SK-N-SH (cell line): ENCODE measurements around the gene MBD6. TPM values are rescaled to one million over a fixed set of nuclear protein-coding genes. Genes with fewer than 3 reads are reported as not detected.

Source experiments
- CTCF ChIA-PET: fragments of 300-600, 350-600 bp; formaldehyde crosslinking; extraction: SDS; loops from one replicate; lab custom pipeline; 2021; lab: Yijun Ruan, JAX
- POLR2A ChIA-PET: fragments of 350-600 bp; sonication (Branson Sonifier 250); formaldehyde crosslinking; extraction: SDS; loops from one replicate; lab custom pipeline; 2020; ENCODE audit warnings: antibody characterized with exemption, inconsistent platforms; lab: Yijun Ruan, JAX
- DNase-seq: peaks from one replicate; pipeline ENCODE4 v3.0.0; 2012
- H2AFZ ChIP-seq: fragments of 200-600 bp; sonication (generic); 2 replicates; pipeline ENCODE4 v1.8.1; 2016; ENCODE audit warnings: antibody characterized with exemption, mild to moderate bottlenecking, low read depth
- H3F3A ChIP-seq: fragments of 200-600 bp; sonication (generic); replicated peaks from 2 replicates; pipeline ENCODE3; 2016; ENCODE audit warnings: antibody characterized with exemption, mild to moderate bottlenecking; ENCODE audit not compliant: insufficient read depth
- H3K27ac ChIP-seq, 2 experiments: fragments of 200-500 bp in 1 of 2; fragments of 200-600 bp in 1 of 2; sonication (Bioruptor generic) in 1 of 2; sonication (generic), shearing (Covaris generic) in 1 of 2; 2 replicates each; pipeline versions ENCODE4 v1.5.1 to v1.6.1; 2014 to 2016; ENCODE audit warnings: low read depth in 2 of 2, inconsistent platforms in 1 of 2, low read length in 1 of 2, mild to moderate bottlenecking in 1 of 2, mixed read lengths in 1 of 2
- H3K27me3 ChIP-seq: fragments of 200-600 bp; sonication (generic), shearing (Covaris generic); 2 replicates; pipeline ENCODE4 v1.6.1; 2016; ENCODE audit warnings: mixed run types; ENCODE audit not compliant: insufficient read depth
- H3K36me3 ChIP-seq, 2 experiments: fragments of 200-500 bp in 1 of 2; fragments of 200-600 bp in 1 of 2; sonication (Bioruptor generic) in 1 of 2; sonication (generic) in 1 of 2; replicated peaks in 1 of 2; 2 replicates each; pipeline versions ENCODE3 to v1.5.1; 2014 to 2016; ENCODE audit warnings: low read length in 1 of 2, mild to moderate bottlenecking in 1 of 2; ENCODE audit not compliant: insufficient read depth in 2 of 2, control insufficient read depth in 1 of 2
- H3K4me1 ChIP-seq, 2 experiments: fragments of 200-500 bp in 1 of 2; fragments of 200-600 bp in 1 of 2; sonication (Bioruptor generic) in 1 of 2; sonication (generic), shearing (Covaris generic) in 1 of 2; 2 replicates each; pipeline versions ENCODE4 v1.5.1 to v1.6.1; 2014 to 2016; ENCODE audit warnings: low read depth in 1 of 2, low read length in 1 of 2, mixed run types in 1 of 2; ENCODE audit not compliant: insufficient read depth in 2 of 2, control insufficient read depth in 1 of 2
- H3K4me2 ChIP-seq: fragments of 200-600 bp; sonication (generic), shearing (Covaris generic); 2 replicates; pipeline ENCODE4 v1.6.1; 2017; ENCODE audit warnings: mixed run types
- H3K4me3 ChIP-seq, 2 experiments: fragments of 200-500 bp in 1 of 2; fragments of 200-600 bp in 1 of 2; sonication (Bioruptor generic) in 1 of 2; sonication (generic), shearing (Covaris generic) in 1 of 2; 2 replicates each; pipeline versions ENCODE4 v1.5.1 to v1.8.1; 2014 to 2016; ENCODE audit warnings: low read depth in 2 of 2, inconsistent platforms in 1 of 2, low read length in 1 of 2, mild to moderate bottlenecking in 1 of 2, mixed read lengths in 1 of 2, moderate library complexity in 1 of 2
- H3K79me2 ChIP-seq: fragments of 200-600 bp; sonication (generic); 2 replicates; pipeline ENCODE4 v1.8.1; 2017; ENCODE audit warnings: mild to moderate bottlenecking; ENCODE audit not compliant: insufficient read depth
- H3K9ac ChIP-seq: fragments of 200-600 bp; sonication (generic); 2 replicates; pipeline ENCODE4 v1.6.1; 2017; ENCODE audit warnings: mixed run types
- H3K9me2 ChIP-seq: fragments of 200-600 bp; sonication (generic); 2 replicates; pipeline ENCODE4 v1.6.1; 2017; ENCODE audit warnings: mixed run types
- H3K9me3 ChIP-seq: fragments of 200-600 bp; sonication (generic); 2 replicates; pipeline ENCODE4 v1.6.1; 2017; ENCODE audit warnings: mixed run types, mild to moderate bottlenecking, moderate library complexity
- H4K20me1 ChIP-seq: fragments of 200-600 bp; sonication (generic); 2 replicates; pipeline ENCODE4 v1.6.1; 2017; ENCODE audit warnings: mild to moderate bottlenecking, mixed run types; ENCODE audit not compliant: insufficient read depth
- CHD2 ChIP-seq: fragments of 150-350 bp; IDR thresholded peaks from 2 replicates; pipeline ENCODE4 v1.6.1; 2018; ENCODE audit warnings: low read length; ENCODE audit not compliant: partially characterized antibody
- ELF1 ChIP-seq: IDR thresholded peaks from 2 replicates; pipeline ENCODE4 v1.4.0; 2012
- EP300 ChIP-seq, 2 experiments: IDR thresholded peaks; 2 replicates each; pipeline versions ENCODE4 v1.4.0 to v1.6.1; 2012; ENCODE audit warnings: borderline replicate concordance in 1 of 2, low read depth in 1 of 2, low read length in 1 of 2
- EZH2phosphoT487 ChIP-seq: fragments of 200-600 bp; sonication (generic); IDR thresholded peaks from 2 replicates; pipeline ENCODE4 v1.6.1; 2017; ENCODE audit warnings: low read depth, mixed run types, mild to moderate bottlenecking, antibody characterized with exemption, moderate library complexity, borderline replicate concordance
- FOSL2 ChIP-seq: IDR thresholded peaks from 2 replicates; pipeline ENCODE4 v1.4.0; 2012; ENCODE audit warnings: low read depth, mild to moderate bottlenecking, moderate library complexity, borderline replicate concordance
- FOXJ3 ChIP-seq: sonication (generic); formaldehyde crosslinking; IDR thresholded peaks from 2 replicates; pipeline ENCODE4 v1.5.1; 2020; ENCODE audit warnings: mild to moderate bottlenecking, missing genetic modification reagents
- FOXM1 ChIP-seq: IDR thresholded peaks from 2 replicates; pipeline ENCODE4 v1.4.0; 2012; ENCODE audit warnings: low read depth, mild to moderate bottlenecking
- GABPA ChIP-seq: IDR thresholded peaks from 2 replicates; pipeline ENCODE4 v1.4.0; 2012; ENCODE audit warnings: low read depth, mild to moderate bottlenecking
- JUND ChIP-seq: IDR thresholded peaks from 2 replicates; pipeline ENCODE4 v1.4.0; 2012
- NFIC ChIP-seq: IDR thresholded peaks from 2 replicates; pipeline ENCODE4 v1.4.0; 2012; ENCODE audit warnings: borderline replicate concordance
- NRF1 ChIP-seq: IDR thresholded peaks from 2 replicates; pipeline ENCODE4 v1.6.1; 2012; ENCODE audit warnings: low read depth, mild to moderate bottlenecking, low read length
- RCOR1 ChIP-seq: fragments of 150-350 bp; IDR thresholded peaks from 2 replicates; pipeline ENCODE4 v1.6.1; 2017; ENCODE audit warnings: antibody characterized with exemption, low read length
- REST ChIP-seq: IDR thresholded peaks from 2 replicates; pipeline ENCODE4 v1.6.1; 2012; ENCODE audit warnings: mild to moderate bottlenecking, low read depth, low read length, moderate library complexity
- RFX5 ChIP-seq: IDR thresholded peaks from 2 replicates; pipeline ENCODE4 v1.6.1; 2012; ENCODE audit warnings: mild to moderate bottlenecking, improper control_type of control experiment, low read length
- SIN3A ChIP-seq: IDR thresholded peaks from 2 replicates; pipeline ENCODE4 v1.6.1; 2012; ENCODE audit warnings: low read depth, mild to moderate bottlenecking, low read length, moderate library complexity, borderline replicate concordance
- SMC3 ChIP-seq: IDR thresholded peaks from 2 replicates; pipeline ENCODE4 v1.6.1; 2012; ENCODE audit warnings: low read depth, low read length, improper control_type of control experiment
- USF2 ChIP-seq: fragments of 150-350 bp; IDR thresholded peaks from 2 replicates; pipeline ENCODE4 v1.6.1; 2017; ENCODE audit warnings: antibody characterized with exemption, low read length, low read depth, borderline replicate concordance
- WGBS: methylation state at CpG from one replicate; pipeline ENCODE4 v1.1.6; 2017; ENCODE audit warnings: low lambda C conversion rate; 5-methylcytosine and 5-hydroxymethylcytosine counted together
- polyA plus RNA-seq, 3 experiments: library from polyadenylated mRNA; depleted of rRNA; stranded (reverse); fragments of >200 nt; gene quantifications; 2 replicates each; pipeline ENCODE4 v1.2.3, GENCODE V29; 2012
- TF ChIP-seq, protein P1 (sequence below): IDR thresholded peaks from 2 replicates; pipeline ENCODE4; 2012
- TF ChIP-seq, protein P2 (sequence below): fragments of 200-600 bp; sonication (generic); IDR thresholded peaks from 2 replicates; pipeline ENCODE4 v1.6.1; 2017; ENCODE audit warnings: antibody characterized with exemption, mild to moderate bottlenecking, moderate library complexity
- TF ChIP-seq, protein P3 (sequence below): fragments of 150-350 bp; IDR thresholded peaks from 2 replicates; pipeline ENCODE4 v1.6.1; 2016; ENCODE audit warnings: mild to moderate bottlenecking, low read depth, low read length

The MBD6 gene
- polyA plus RNA-seq, 1 of the 3 experiments (the other 2 are of a cell fraction), result 8.6 TPM

GRCh38 chr12:57522011-57522886, at the start of gene MBD6 (continued):
- TF ChIP-seq NFIC, result no peak
- no peak for TF ChIP-seq FOXM1
- TF ChIP-seq GABPA, result no peak
- TF ChIP-seq EZH2phosphoT487, result no peak
- no peak for TF ChIP-seq FOSL2
- TF ChIP-seq, protein P1, sequence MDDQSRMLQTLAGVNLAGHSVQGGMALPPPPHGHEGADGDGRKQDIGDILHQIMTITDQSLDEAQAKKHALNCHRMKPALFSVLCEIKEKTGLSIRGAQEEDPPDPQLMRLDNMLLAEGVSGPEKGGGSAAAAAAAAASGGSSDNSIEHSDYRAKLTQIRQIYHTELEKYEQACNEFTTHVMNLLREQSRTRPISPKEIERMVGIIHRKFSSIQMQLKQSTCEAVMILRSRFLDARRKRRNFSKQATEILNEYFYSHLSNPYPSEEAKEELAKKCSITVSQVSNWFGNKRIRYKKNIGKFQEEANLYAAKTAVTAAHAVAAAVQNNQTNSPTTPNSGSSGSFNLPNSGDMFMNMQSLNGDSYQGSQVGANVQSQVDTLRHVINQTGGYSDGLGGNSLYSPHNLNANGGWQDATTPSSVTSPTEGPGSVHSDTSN, result no peak; the same call in 1 of the 2 replicates
- TF ChIP-seq SMC3, result no peak
- no peak for TF ChIP-seq RCOR1
- no peak for TF ChIP-seq JUND
- no peak for TF ChIP-seq ELF1
- no peak for TF ChIP-seq RFX5
- TF ChIP-seq REST, result no peak
- TF ChIP-seq CHD2, result peak; percentile 48
- TF ChIP-seq, all 33 proteins: peak for 9

DNA sequence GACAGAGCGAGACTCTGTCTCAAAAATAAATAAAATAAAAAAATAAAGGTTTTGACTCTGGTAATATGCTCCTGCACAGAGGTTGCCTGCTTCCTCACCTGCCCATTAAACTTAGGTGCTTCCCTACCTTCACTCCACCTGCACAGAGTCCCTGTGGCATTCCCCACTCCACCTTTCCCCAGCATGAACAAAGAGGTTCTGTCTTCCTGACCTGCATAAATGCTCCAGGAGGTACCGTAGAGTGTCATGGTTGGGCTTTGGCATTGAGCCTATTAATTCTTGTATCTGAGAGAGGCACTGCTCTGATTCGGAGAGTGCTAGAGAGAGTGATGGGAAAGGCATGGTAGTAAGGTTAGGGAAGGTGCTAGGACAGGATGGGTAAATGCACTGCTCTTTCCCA, 49.2 kb upstream of the MBD6 start:
- Histone ChIP-seq H3K4me3 (no peak overlapping the region), H3K9me3 (no peaks in the 10 kb centered on the region), H3K4me1 (peaks cover 0 to 10% of the 10 kb centered on the region in 2 experiments; a peak in 3 of 4 replicates), H4K20me1 (no peaks in the 10 kb centered on the region), H2AFZ (no peak overlapping the region), H3K9ac (no peak overlapping the region), H3K4me2 (no peak overlapping the region), H3K79me2 (no peaks in the 10 kb centered on the region), H3K9me2 (no peaks in the 10 kb centered on the region), H3K27me3 (peaks cover 81% of the 10 kb centered on the region), H3K27ac (no peak overlapping the region), H3F3A (no peaks in the 10 kb centered on the region), H3K36me3 (no peaks in the 10 kb centered on the region)
- ChIA-PET POLR2A (no interaction called here), CTCF (interaction anchor here (1.2 to 4.8 kb wide), 4 partner anchors 13 to 259 kb away, joined by 3 to 67 read pairs (median 6); partner anchors contain the start of genes GLI1 and MARS1)
- 37% methylated on average over 3 of the region's 3 CpGs for WGBS
- no peak for DNase-seq
- no peak for TF ChIP-seq EP300 (IDR thresholded peaks at IDR 0.05; ENCODE audit: borderline replicate concordance in 1 of 2, low read depth in 1 of 2, low read length in 1 of 2)
- no peak for TF ChIP-seq NRF1
- TF ChIP-seq RCOR1, result no peak
- TF ChIP-seq, protein P2, sequence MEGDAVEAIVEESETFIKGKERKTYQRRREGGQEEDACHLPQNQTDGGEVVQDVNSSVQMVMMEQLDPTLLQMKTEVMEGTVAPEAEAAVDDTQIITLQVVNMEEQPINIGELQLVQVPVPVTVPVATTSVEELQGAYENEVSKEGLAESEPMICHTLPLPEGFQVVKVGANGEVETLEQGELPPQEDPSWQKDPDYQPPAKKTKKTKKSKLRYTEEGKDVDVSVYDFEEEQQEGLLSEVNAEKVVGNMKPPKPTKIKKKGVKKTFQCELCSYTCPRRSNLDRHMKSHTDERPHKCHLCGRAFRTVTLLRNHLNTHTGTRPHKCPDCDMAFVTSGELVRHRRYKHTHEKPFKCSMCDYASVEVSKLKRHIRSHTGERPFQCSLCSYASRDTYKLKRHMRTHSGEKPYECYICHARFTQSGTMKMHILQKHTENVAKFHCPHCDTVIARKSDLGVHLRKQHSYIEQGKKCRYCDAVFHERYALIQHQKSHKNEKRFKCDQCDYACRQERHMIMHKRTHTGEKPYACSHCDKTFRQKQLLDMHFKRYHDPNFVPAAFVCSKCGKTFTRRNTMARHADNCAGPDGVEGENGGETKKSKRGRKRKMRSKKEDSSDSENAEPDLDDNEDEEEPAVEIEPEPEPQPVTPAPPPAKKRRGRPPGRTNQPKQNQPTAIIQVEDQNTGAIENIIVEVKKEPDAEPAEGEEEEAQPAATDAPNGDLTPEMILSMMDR, result no peak
- no peak for TF ChIP-seq FOXJ3
- TF ChIP-seq, protein P1, result no peak
- TF ChIP-seq, protein P3, sequence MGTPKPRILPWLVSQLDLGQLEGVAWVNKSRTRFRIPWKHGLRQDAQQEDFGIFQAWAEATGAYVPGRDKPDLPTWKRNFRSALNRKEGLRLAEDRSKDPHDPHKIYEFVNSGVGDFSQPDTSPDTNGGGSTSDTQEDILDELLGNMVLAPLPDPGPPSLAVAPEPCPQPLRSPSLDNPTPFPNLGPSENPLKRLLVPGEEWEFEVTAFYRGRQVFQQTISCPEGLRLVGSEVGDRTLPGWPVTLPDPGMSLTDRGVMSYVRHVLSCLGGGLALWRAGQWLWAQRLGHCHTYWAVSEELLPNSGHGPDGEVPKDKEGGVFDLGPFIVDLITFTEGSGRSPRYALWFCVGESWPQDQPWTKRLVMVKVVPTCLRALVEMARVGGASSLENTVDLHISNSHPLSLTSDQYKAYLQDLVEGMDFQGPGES, result no peak
- TF ChIP-seq SIN3A, result no peak
- TF ChIP-seq GABPA, result no peak
- no peak for TF ChIP-seq USF2
- TF ChIP-seq JUND, result no peak
